ENCODE data around the gene RTL1. TPM values are rescaled to one million over a fixed set of nuclear protein-coding genes. Genes with fewer than 3 reads are reported as not detected.

The RTL1 gene
- total RNA-seq, 2 donors from 2014 or later: 0.80 TPM; not detected in 1

GRCh38 chr14:100914597-100915021 is 11.1 kb upstream of the RTL1 start:
- TF ChIP-seq POLR2A (IDR thresholded peaks at IDR 0.05) (no peak), CTCF (IDR thresholded peaks at IDR 0.05) (no peak), POLR2AphosphoS5 (IDR thresholded peaks at IDR 0.05) (no peak)

GRCh38 chr14:100911665-100912316 is 8.3 kb upstream of the RTL1 start:
- no peaks in the 10 kb centered on the region for H3K36me3 ChIP-seq
- 50% methylated on average over 8 of the region's 8 CpGs for WGBS
- intact Hi-C loops (cut with DNase I): no loop called here
- H3K27ac ChIP-seq: no peak overlapping the region
- no peaks in the 10 kb centered on the region for H3K4me1 ChIP-seq (replicated peaks)
- TF ChIP-seq POLR2AphosphoS5 (IDR thresholded peaks at IDR 0.05): no peak
- no peak for TF ChIP-seq POLR2A (IDR thresholded peaks at IDR 0.05)
- TF ChIP-seq CTCF (IDR thresholded peaks at IDR 0.05): no peak
- no peaks in the 10 kb centered on the region for H3K27me3 ChIP-seq (replicated peaks; ENCODE audit: insufficient read depth)
- H3K9me3 ChIP-seq: no peaks in the 10 kb centered on the region
- no peak overlapping the region for H3K4me3 ChIP-seq
- no peak for DNase-seq (ENCODE audit: low spot score)

More at GRCh38 chr14:100914597-100915021, 11.1 kb upstream of the RTL1 start:
- intact Hi-C loops (cut with DNase I): no loop called here
- WGBS: 38% methylated on average over 3 of the region's 3 CpGs
- H3K27ac ChIP-seq: no peak overlapping the region
- H3K9me3 ChIP-seq: no peaks in the 10 kb centered on the region
- no peak for DNase-seq (ENCODE audit: low spot score)
- no peaks in the 10 kb centered on the region for H3K4me1 ChIP-seq (replicated peaks)
- no peaks in the 10 kb centered on the region for H3K27me3 ChIP-seq (replicated peaks; ENCODE audit: insufficient read depth)
- H3K36me3 ChIP-seq: no peaks in the 10 kb centered on the region
- H3K4me3 ChIP-seq: no peak overlapping the region

GRCh38 chr14:100910888-100911664 is 7.6 kb upstream of the RTL1 start:
- WGBS: 57% methylated on average over 21 of the region's 21 CpGs
- no peaks in the 10 kb centered on the region for H3K9me3 ChIP-seq
- H3K27ac ChIP-seq: no peak overlapping the region
- no peaks in the 10 kb centered on the region for H3K36me3 ChIP-seq
- DNase-seq (ENCODE audit: low spot score): no peak
- H3K27me3 ChIP-seq (replicated peaks; ENCODE audit: insufficient read depth): no peaks in the 10 kb centered on the region
- intact Hi-C loops (cut with DNase I): no loop called here
- no peaks in the 10 kb centered on the region for H3K4me1 ChIP-seq (replicated peaks)
- no peak overlapping the region for H3K4me3 ChIP-seq
- TF ChIP-seq POLR2A (IDR thresholded peaks at IDR 0.05) (no peak), POLR2AphosphoS5 (IDR thresholded peaks at IDR 0.05) (no peak), CTCF (IDR thresholded peaks at IDR 0.05) (no peak)

- no peak for TF ChIP-seq POLR2AphosphoS5 (IDR thresholded peaks at IDR 0.05)
- no peak for TF ChIP-seq POLR2A (IDR thresholded peaks at IDR 0.05)
- no peak for TF ChIP-seq CTCF (IDR thresholded peaks at IDR 0.05)
- no peak for DNase-seq (ENCODE audit: low spot score)
- Histone ChIP-seq H3K9me3 (no peaks in the 10 kb centered on the region), H3K36me3 (no peaks in the 10 kb centered on the region), H3K4me3 (no peak overlapping the region), H3K27ac (no peak overlapping the region), H3K4me1 (replicated peaks) (no peaks in the 10 kb centered on the region), H3K27me3 (replicated peaks; ENCODE audit: insufficient read depth) (no peaks in the 10 kb centered on the region)
- intact Hi-C loops (cut with DNase I): no loop called here
- WGBS: 75% methylated on average over 9 of the region's 9 CpGs
Observed at GRCh38 chr14:100909439-100909838, 5.9 kb upstream of the RTL1 start.
